HepG2 (cell line): ENCODE data around the gene TOP3B. TPM values are rescaled to one million over a fixed set of nuclear protein-coding genes. Genes with fewer than 3 reads are reported as not detected.

ENCODE experiments used
- ARNT2 ChIP-seq: sonication (generic); formaldehyde crosslinking; IDR thresholded peaks from 2 replicates; pipeline ENCODE4 v1.8.0; 2022; ENCODE audit warnings: mild to moderate bottlenecking, low read depth, missing genetic modification reagents, moderate library complexity
- HMGXB3 ChIP-seq: sonication (generic); formaldehyde crosslinking; IDR thresholded peaks from 2 replicates; pipeline ENCODE4 v1.4.0; 2020; ENCODE audit warnings: missing genetic modification reagents, borderline replicate concordance
- KLF15 ChIP-seq: sonication (generic); formaldehyde crosslinking; IDR thresholded peaks from 2 replicates; pipeline ENCODE4 v1.8.1; 2023; ENCODE audit warnings: borderline replicate concordance, mild to moderate bottlenecking, inconsistent platforms, missing genetic modification reagents, mixed read lengths
- NR2C2 ChIP-seq: sonication (generic); formaldehyde crosslinking; IDR thresholded peaks from 2 replicates; pipeline ENCODE4 v1.4.0; 2020; ENCODE audit warnings: missing genetic modification reagents, mild to moderate bottlenecking, moderate library complexity, borderline replicate concordance
- PCBP1 ChIP-seq: fragments of 200-400 bp; formaldehyde crosslinking; IDR thresholded peaks from 2 replicates; pipeline ENCODE4 v1.6.1; 2017; ENCODE audit warnings: mild to moderate bottlenecking, low read depth, low read length, borderline replicate concordance
- YY1 ChIP-seq: IDR thresholded peaks from 2 replicates; pipeline ENCODE4 v1.6.1; 2011; ENCODE audit warnings: low read length, low read depth, moderate library complexity, mild to moderate bottlenecking; ENCODE audit not compliant: insufficient read depth, insufficient replicate concordance
- ZBTB25 ChIP-seq: IDR thresholded peaks from 2 replicates; pipeline ENCODE4 v1.6.1; 2018; ENCODE audit warnings: missing genetic modification reagents
- ZNF446 ChIP-seq: sonication (generic); formaldehyde crosslinking; IDR thresholded peaks from 2 replicates; pipeline ENCODE4 v1.5.0; 2020; ENCODE audit warnings: mild to moderate bottlenecking, missing genetic modification reagents
- ZNF547 ChIP-seq: sonication (generic); formaldehyde crosslinking; IDR thresholded peaks from 2 replicates; pipeline ENCODE4 v1.5.1; 2020; ENCODE audit warnings: mild to moderate bottlenecking, missing genetic modification reagents
- ZNF644 ChIP-seq: IDR thresholded peaks from 2 replicates; pipeline ENCODE4 v1.6.1; 2016; ENCODE audit warnings: low read depth
- ZNF703 ChIP-seq: sonication (generic); formaldehyde crosslinking; IDR thresholded peaks from 2 replicates; pipeline ENCODE4 v1.5.1; 2020; ENCODE audit warnings: missing genetic modification reagents, mild to moderate bottlenecking, moderate library complexity, borderline replicate concordance
- ZSCAN30 ChIP-seq: sonication (generic); formaldehyde crosslinking; IDR thresholded peaks from 2 replicates; pipeline ENCODE4 v1.5.0; 2020; ENCODE audit warnings: mild to moderate bottlenecking, missing genetic modification reagents
- polyA plus RNA-seq, 8 experiments: library from polyadenylated mRNA; depleted of rRNA in 3 of 8; stranded (reverse) in 7 of 8; unstranded in 1 of 8; fragments of >200 nt; fragmentation: Illumina TruSeq in 4 of 8; extraction: Trizol in 4 of 8; gene quantifications; 2 replicates each; pipeline versions ENCODE4 v1.2.1 to v1.2.3, GENCODE V29; 2011 to 2016; ENCODE audit warnings: low read depth in 4 of 8, missing spikeins in 1 of 8, mixed read lengths in 1 of 8; ENCODE audit not compliant: insufficient read depth in 1 of 8
- total RNA-seq, 5 experiments: library from RNA; depleted of rRNA; stranded (reverse); fragments of >200 nt; fragmentation: Illumina TruSeq; extraction: Trizol; gene quantifications; 2 replicates each; pipeline ENCODE4 v1.2.3, GENCODE V29; 2016; ENCODE audit warnings: low read depth in 1 of 5
- TF ChIP-seq, protein P1 (sequence below): sonication (generic); formaldehyde crosslinking; IDR thresholded peaks from 2 replicates; pipeline ENCODE4 v1.9.0; 2022; ENCODE audit warnings: low read depth, missing genetic modification reagents
- TF ChIP-seq, protein P2 (sequence below): sonication (generic); formaldehyde crosslinking; conservative IDR thresholded peaks from 2 replicates; pipeline ENCODE4 v1.8.0; 2022; ENCODE audit warnings: missing genetic modification reagents
- TF ChIP-seq, protein P3 (sequence below): IDR thresholded peaks from 2 replicates; pipeline ENCODE4 v1.6.1; 2016; ENCODE audit warnings: missing compliant biosample characterization, missing genetic modification reagents, borderline replicate concordance

TOP3B gene
- total and polyA plus RNA-seq, 2 of the 13 experiments (the other 11 are each of a cell fraction or from before 2014, with no cell fraction given): 28.5 to 29.7 TPM

DNA sequence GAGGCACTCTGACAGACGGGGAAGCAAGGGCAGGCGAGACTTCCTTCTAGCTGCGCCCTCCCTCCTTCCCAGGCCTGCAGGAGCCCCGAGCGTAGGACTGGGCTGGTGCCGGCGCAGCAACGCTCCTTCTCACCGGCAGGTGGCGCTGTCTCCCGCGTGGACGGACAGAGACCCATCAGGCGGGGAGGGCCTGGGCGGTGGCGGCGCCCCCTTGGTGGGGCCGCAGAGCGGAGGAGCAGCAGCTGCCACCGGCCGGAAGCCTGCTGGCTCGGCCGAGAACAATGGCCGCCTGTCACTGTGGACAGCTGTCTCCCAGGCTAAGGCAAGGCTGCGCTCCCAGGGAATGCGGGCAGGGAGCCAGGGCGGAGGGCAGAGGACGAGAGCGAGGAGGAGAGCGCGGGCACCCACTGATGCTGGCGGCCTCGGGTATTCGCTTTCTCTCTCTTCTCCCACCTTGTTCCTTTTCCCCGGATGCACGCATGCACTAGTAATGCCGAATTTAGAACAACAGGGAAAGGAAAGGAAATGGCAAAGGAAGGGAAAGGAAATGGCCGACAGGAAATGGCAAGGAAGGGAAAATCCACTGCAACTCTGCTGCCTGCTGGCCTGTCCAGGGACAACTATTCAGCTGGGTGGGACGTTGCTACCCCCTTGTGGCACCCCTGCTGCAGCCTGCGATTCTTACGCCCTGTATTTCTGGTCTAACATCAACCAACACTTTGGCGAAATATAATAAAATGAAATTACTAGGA is 44.3 kb downstream of the TOP3B start (continued):
- TF ChIP-seq ZNF547 (CRISPR knock-in tag) (peak; percentile 44; the same call in 1 of the 2 replicates), YY1 (peak; percentile 92), ZNF703 (no peak), KLF15 (CRISPR knock-in tag) (no peak; the same call in 1 of the 2 replicates), HMGXB3 (CRISPR knock-in tag) (no peak), NR2C2 (peak; percentile 27; the same call in 1 of the 2 replicates), ZBTB25 (CRISPR knock-in tag) (peak; percentile 68), ZSCAN30 (CRISPR knock-in tag) (no peak), PCBP1 (no peak), ARNT2 (CRISPR knock-in tag) (peak; percentile 81), ZNF644 (CRISPR knock-in tag) (no peak), ZNF446 (CRISPR knock-in tag) (peak; percentile 43; the same call in 1 of the 2 replicates)
- TF ChIP-seq, protein P1, sequence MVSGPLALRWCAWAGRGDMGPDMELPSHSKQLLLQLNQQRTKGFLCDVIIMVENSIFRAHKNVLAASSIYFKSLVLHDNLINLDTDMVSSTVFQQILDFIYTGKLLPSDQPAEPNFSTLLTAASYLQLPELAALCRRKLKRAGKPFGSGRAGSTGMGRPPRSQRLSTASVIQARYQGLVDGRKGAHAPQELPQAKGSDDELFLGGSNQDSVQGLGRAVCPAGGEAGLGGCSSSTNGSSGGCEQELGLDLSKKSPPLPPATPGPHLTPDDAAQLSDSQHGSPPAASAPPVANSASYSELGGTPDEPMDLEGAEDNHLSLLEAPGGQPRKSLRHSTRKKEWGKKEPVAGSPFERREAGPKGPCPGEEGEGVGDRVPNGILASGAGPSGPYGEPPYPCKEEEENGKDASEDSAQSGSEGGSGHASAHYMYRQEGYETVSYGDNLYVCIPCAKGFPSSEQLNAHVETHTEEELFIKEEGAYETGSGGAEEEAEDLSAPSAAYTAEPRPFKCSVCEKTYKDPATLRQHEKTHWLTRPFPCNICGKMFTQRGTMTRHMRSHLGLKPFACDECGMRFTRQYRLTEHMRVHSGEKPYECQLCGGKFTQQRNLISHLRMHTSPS (CRISPR knock-in tag): peak; percentile 63
- TF ChIP-seq, protein P2, sequence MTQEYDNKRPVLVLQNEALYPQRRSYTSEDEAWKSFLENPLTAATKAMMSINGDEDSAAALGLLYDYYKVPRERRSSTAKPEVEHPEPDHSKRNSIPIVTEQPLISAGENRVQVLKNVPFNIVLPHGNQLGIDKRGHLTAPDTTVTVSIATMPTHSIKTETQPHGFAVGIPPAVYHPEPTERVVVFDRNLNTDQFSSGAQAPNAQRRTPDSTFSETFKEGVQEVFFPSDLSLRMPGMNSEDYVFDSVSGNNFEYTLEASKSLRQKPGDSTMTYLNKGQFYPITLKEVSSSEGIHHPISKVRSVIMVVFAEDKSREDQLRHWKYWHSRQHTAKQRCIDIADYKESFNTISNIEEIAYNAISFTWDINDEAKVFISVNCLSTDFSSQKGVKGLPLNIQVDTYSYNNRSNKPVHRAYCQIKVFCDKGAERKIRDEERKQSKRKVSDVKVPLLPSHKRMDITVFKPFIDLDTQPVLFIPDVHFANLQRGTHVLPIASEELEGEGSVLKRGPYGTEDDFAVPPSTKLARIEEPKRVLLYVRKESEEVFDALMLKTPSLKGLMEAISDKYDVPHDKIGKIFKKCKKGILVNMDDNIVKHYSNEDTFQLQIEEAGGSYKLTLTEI (CRISPR knock-in tag): no peak
- TF ChIP-seq, protein P3, sequence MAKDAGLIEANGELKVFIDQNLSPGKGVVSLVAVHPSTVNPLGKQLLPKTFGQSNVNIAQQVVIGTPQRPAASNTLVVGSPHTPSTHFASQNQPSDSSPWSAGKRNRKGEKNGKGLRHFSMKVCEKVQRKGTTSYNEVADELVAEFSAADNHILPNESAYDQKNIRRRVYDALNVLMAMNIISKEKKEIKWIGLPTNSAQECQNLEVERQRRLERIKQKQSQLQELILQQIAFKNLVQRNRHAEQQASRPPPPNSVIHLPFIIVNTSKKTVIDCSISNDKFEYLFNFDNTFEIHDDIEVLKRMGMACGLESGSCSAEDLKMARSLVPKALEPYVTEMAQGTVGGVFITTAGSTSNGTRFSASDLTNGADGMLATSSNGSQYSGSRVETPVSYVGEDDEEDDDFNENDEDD (CRISPR knock-in tag): peak; percentile 79; the same call in 1 of the 2 replicates
